Activated CD4-positive, alpha-beta T cell treated with anti-CD3 and anti-CD28 coated beads for 1 hour (primary cell): ENCODE results near the gene DRC3.

Source experiments
- DNase-seq: peaks from one replicate; pipeline ENCODE4 v3.0.0-alpha.2; 2020

DRC3 gene

GRCh38 chr17:18025945-18026776 lies 53.5 kb downstream of the DRC3 start:
- DNase-seq, result no peak

DNA sequence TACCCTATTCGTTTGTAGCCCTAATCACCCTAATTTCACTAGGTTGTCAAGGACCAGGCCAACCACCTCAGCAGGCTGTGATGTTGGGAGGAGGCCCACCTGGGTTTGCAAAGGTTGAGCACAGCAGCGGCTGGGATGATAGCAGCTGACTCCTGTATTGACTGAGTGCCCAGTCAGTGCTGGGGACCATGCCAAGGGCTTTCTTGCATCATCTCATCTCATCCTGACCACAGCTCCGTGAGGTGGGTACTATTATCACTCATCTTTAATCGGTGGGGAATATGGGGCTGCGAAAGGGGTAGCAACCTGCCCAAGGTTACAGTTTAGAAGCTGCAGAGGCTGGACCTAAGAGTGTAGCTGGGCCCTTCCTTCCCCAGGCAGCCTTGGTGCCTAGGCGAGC lies 54.6 kb downstream of the DRC3 start:
- DNase-seq, result no peak

DNA sequence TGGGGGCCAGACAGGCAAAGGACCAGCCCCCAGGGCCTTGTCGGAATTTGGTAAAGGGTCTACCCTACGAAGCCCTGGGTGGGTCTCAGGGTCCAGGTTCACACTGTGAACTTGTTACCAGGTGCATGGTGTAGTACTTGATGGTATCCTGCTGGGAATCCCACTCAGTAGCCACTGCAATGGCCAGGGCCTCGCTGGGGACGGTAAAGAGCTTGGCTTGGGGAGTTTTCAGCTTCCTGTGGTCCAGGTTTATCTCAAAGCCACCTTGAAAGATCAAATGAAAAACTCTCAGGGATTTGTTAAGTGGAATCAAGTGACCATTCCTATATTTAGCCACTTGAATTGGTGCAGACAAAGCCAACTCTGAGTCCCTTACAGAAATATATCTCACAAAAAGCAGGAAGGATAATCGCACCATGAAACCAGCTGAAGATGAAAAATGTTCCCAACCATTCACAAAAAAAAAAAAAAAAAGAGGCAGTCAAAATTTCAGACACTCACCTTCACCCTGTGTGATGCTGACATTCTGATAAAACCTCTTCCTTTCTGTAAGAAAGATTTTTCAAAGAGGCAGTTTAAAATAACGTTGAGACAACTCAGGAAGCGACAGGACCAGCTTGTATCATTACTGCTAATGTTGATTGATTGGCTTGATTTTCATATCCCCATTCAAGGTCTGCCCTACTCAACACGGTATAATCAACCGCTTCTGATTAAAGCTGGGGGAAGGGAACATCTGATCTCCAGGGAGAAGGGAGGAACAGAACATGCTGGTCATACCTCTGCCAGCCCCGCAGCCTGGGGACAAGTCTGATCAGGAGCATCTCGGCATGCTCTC lies 55.7 kb downstream of the DRC3 start:
- no peak for DNase-seq

GRCh38 chr17:18028952-18029540 lies 56.4 kb downstream of the DRC3 start:
- no peak for DNase-seq

DNA sequence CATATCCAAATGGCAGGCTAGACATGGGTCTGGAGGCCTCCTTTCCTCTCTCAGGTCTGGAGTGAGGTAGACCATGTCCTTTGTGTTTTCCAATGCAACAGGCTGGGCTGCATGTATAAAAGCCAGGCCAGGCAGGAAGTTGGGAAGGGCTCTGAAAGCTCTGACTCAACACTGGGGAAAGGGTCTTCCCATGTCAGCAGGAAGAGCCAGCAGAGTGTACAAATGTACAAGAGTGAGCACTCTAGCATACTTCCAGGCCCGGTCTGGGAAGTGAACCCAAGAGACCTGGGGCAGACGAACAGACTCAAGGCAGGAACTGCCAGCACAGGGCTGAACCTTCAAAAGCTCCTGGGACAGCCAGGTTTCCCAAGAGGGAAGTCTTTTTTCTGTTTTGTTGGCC lies 59.3 kb downstream of the DRC3 start:
- DNase-seq, result no peak

DNA sequence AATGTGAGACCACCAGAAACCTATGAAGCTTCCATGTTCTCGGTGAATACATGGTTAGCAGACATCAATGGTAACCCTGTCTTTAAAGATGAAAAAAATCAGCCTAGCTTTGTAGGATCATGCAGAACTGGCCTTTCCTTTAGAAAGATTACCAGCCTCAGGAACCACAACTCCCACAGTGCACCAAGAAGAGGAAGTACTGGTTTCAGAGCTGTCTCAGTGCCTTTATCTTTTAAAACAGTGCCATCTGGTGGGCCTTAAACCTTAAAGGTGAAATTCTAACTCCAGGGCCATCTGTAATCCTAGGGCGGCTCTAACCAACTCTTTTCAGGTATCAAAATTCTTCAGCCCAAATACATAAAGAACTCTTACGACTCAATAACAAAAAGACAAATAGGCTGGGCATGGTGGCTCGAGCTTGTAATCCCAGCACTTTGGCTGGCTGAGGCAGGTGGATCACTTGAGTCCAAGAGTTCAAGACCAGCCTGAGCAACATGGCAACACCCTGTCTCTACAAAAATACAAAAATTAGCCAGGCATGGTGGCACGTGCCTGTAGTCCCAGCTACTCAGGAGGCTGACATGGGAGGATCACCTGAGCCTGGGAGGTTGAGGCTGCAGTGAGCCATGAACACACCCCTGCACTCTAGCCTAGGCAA lies 60.9 kb downstream of the DRC3 start:
- DNase-seq, result no peak

DNA sequence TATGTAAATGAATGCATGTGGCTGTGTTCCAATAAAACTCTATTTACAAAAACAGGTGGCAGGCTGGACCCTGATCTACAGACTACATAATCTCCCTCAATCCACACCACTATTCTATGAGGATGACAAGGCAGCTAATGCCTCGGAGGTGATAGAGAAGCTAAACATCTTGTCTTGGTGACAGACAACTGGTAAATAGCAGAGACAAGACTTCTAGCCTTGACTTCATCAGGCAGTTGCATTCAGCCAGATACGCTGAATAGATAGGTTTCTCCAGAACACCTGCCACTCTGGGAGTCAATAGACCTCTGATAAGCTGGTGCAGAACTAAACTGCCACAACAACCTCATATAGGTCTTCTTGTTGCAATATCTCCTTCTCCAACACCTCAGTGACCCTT lies 63.0 kb downstream of the DRC3 start:
- no peak for DNase-seq

GRCh38 chr17:18037486-18037885 lies 64.8 kb downstream of the DRC3 start:
- DNase-seq, result no peak

GRCh38 chr17:18038149-18038850 lies 65.6 kb downstream of the DRC3 start:
- no peak for DNase-seq

- DNase-seq, result peak; percentile 99
These were observed 66.3 kb downstream of the DRC3 start, which contains the start of the genes ATPAF2 and GID4 for GRCh38 chr17:18038861-18039534. Gene ATPAF2, minus strand, starts transcription at chr17:18039168. Its CDS starts 155 bp downstream, at chr17:18039013. Gene GID4, plus strand, starts transcription at chr17:18039408. Its CDS starts 57 bp downstream, at chr17:18039465.

GRCh38 chr17:18039535-18040260 lies 67.0 kb downstream of the DRC3 start:
- DNase-seq, result peak; percentile 10

- DNase-seq, result no peak
These were observed 67.7 kb downstream of the DRC3 start for GRCh38 chr17:18040261-18040858.

DNA sequence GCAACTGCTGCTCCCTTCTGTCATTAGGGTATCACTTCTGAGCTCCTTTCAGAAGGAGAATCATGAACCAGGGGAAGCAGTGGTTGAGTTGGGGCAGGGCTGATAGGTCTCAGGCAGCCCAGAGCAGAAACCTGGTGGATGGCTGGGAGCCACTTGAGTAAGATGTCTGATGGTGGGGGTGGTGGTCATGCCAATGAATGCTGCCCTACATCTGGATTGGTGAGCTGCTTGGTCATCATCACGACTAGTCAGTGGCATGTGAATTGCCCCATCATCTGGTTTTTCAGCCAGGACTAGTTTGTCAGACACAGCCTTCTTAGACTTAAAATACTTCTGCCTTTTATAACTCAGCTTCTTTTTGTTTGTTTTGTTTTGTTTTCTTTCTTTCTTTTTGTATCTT lies 69.1 kb downstream of the DRC3 start:
- DNase-seq, result no peak

- no peak for DNase-seq
These were observed 70.3 kb downstream of the DRC3 start for GRCh38 chr17:18042983-18043382.

- DNase-seq, result no peak
These were observed 70.8 kb downstream of the DRC3 start for GRCh38 chr17:18043491-18043890.

- DNase-seq, result no peak
These were observed 71.9 kb downstream of the DRC3 start for GRCh38 chr17:18044609-18045008.

GRCh38 chr17:18045691-18046350 lies 73.2 kb downstream of the DRC3 start:
- no peak for DNase-seq

- DNase-seq, result no peak
These were observed 82.9 kb downstream of the DRC3 start for GRCh38 chr17:18055597-18055996.

DNA sequence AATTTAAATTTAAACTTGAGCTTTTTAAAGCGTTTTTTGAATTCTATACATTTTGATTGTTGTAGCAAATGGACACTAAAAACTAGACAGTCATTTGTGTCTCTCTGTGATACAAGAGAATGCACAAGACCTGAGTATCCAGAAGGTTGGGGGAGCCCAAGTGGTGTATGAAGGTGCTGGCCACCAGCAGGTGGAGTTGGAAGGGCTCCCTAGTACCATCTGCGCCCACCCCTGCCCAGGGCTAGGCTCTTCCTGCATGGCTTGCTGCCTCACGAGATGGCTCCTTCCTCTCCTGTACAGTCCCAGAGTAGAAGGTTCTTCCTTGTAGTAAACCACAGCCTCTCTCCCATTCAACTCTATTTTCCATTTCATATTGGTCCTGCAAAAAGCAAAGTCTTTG lies 83.6 kb downstream of the DRC3 start:
- no peak for DNase-seq

- no peak for DNase-seq
These were observed 86.6 kb downstream of the DRC3 start for GRCh38 chr17:18059283-18059682.
